Colon (tissue), 2 donors: Measurements from ENCODE around the gene BHLHE40.

Experiments
- FAIRE-seq: peaks from 2 replicates; lab custom pipeline; 2012; peaks lifted over from hg19 to GRCh38; lab: Jason Lieb, UNC
- donor health status: control.
- donor health status: control.

BHLHE40 gene

DNA sequence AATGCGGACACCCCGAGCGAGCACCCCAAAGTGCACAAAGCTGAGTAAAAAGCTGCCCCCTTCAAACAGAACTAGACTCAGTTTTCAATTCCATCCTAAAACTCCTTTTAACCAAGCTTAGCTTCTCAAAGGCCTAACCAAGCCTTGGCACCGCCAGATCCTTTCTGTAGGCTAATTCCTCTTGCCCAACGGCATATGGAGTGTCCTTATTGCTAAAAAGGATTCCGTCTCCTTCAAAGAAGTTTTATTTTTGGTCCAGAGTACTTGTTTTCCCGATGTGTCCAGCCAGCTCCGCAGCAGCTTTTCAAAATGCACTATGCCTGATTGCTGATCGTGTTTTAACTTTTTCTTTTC is 5.3 kb downstream of the BHLHE40 start:
- FAIRE-seq = no peak

DNA sequence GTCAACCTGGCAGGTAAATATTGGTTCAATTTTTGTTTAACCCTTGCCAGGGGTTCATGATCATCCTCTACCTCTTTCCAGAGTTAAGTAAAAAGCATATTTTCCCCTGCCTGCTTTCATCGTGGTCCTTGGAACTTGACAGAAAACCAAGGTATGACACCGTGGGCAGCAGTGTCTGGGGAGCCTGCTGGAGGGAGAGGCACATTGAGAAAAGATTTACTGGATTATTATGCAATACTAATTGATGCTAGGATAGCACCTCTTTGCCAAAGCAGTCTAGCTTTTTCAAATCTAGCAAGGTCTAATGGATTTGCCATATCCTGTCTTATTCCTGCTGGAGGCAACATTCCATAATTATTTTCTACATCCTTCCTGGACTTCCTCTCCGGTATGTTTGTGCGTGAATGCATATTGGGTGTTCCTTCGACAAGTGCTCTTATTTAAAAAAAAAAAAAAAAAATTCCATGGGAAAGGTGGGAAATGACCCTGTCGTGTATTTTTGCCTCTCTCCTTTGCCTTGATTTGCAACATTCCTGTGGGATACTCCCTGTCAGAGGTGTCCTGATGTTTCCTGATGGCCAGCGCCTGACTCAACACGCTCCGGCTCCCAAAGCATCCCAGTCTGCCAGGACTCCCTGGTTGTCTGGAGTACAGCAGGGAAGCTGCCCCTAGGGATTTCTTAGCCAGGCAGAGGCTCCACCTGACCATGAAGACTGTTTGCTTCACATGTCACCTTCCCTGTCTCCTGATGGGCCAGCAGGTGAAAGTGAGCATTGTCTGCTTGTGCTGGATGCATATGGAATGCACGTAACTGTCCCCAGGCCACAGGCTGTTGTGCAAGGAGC is 6.3 kb downstream of the BHLHE40 start:
- no peak for FAIRE-seq

DNA sequence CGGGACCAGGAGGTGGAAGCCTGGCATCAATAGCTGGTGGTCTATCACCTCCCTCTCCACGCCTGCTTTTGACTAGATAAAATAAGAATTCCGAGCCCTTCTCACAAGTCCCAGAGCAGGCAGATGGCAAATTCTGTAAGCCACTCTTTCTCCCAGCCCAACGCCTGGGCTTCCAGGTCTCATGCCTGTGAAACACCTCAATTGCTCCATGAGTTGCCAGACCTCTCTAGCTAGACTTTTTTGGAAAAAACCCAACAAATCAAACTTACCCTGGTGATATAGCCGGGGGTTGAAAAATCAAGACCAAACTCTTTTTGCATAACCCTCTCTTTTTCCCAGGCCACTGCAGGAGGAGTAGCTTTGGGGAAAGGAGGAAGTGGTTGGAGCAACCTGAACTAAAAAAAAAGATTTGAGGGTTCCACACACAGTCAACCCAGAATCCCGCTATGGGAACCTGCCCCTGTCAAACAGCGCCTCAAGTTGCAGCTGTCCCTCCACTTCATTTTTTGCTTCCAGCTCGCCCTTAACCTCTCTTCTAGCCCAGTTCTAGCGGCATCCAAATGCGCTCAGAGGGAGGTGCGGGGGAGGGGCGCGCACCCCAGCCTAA is 7.0 kb downstream of the BHLHE40 start:
- FAIRE-seq = no peak

DNA sequence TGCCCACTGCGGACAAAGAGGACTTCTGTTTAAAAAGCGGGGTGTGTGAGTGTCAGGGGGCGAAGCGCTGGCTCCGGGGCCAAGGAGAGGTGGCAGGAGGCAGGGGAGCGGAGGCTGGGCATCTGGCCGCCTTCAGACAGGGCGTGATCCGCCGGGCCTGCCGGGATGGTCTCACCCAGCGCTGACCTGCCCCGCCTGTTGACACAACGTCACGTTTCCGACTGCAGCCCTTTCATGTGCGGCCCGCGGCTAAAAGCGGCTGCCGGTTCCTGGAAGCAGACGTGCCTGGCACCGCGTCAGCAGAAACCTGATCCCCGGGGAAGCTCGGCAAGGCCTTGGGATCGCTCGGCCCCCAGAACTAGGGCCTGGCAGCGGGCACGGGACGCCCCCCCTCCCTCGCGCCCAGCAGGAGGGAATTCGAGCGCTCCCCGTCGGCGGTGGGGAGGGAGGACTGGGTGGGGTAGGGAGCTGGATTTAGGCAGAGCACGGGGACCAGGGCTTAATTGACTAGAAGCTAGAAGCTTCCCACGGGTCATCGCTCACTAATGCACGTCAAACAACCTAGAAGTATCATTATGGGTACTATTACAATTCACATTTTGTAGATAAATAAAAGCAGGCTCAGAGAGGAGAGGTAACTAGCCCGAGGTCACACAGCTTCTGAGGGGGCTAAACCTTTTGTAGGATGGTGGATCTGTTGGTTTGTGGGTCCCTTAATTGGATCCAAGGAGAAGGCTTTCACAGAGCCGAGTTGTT is 7.7 kb downstream of the BHLHE40 start:
- no peak for FAIRE-seq

DNA sequence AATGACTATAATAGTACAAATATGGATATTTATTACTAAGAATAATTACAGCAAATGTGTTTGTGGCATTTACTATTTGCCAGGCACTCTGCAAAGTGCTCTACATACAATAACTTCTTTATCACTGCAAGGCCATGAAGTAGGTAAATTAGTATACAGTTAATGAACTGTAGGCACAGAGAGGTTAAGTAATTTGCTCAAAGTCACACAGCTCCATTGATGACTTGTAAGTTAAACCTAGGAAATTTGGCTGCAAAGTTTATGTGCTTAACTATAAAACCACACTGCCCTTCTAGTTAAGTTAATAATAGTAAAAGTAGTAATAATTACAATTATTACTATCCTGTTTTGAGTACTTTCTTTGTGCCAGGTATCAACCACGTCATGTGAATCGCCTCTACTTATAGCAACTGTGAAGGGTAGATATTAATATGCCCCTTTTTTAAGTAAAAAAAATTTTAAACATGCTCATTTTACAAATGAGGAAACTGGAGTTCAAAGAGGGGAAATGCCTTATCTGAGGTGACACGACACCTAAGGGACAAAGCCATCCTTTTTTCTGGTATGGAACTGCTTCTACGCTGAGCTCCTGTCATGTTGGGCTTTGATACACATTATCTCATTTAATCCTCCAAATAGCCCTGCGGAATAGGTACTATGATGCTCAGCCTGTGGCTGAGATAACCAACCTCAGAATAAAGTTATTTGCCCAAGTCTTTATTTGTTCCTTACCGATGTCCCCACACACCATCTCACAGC is 8.5 kb downstream of the BHLHE40 start:
- no peak for FAIRE-seq

DNA sequence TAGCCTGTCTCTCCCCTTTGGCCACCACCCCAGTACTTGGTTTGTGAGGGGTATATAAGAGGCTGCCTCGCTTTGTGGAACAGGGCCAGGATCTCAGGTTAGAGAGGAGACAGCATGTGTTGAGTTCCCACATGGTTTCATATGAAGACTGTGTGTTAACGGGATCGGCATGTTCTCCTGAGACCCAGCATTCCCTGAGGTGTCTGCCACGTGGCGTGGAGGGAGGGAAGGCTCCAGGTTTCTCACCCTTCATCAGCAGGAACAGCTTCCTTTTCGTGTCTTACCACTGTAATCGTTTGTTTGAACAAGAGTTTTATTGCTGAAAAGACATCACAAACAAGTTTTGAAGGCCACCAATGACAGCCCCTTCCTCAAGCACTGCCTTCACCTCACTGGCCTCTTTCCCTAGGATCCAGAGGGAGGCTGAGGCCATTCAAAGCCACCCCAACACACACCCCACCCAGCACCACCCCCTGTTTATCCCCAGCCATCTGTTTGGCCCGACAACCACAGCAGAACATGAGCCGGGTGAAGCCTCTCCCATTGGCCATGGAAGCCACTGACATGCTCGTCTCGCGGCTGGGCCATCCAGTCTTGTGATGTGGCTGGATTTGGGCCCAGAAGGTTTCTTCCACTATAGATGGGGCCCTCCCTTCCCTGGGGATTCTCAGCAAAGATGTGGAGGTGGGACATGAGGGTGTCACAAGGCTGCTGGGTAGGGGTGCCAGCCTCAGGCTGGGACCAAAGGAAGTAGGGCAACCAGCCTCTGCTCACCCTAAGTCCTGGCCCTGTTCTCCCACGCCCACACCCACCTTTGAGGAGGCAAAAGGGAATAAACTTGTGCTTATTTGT is 10.0 kb downstream of the BHLHE40 start:
- FAIRE-seq = no peak

DNA sequence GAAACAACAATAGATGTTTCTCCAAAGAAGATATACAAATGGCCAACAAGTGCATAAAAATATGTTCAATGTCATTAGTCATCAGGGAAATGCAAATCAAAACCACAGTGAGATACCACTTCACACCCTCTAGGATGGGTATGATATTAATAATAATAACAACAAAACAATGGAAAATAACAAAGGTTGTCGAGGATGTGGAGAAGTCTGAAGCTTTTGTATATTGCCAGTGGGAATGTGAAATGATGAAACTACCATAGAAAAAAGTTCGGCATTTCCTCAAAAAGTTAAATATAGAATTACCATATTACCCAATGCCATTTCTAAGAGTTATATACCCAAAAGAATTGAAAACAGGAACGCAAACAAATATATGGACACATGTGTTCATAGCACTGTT is 10.8 kb downstream of the BHLHE40 start:
- FAIRE-seq = no peak

DNA sequence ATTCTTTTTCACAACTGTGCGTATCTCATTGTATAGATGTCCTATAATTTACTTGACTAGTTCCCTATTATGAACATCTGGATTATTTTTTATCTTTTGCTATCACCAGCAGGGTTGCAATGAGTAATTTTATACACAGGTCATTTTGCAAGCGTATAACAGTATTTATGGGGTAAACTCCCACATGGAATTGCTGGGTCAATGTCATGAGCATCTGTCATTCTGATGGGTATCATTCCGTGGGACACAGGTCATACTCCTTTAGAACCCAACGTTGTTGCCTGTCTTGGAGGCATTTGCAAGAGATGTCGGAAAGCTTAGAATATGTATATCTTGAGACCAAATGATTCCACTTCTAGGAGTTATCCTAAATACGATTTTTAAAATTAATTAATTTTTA is 12.9 kb downstream of the BHLHE40 start:
- no peak for FAIRE-seq

DNA sequence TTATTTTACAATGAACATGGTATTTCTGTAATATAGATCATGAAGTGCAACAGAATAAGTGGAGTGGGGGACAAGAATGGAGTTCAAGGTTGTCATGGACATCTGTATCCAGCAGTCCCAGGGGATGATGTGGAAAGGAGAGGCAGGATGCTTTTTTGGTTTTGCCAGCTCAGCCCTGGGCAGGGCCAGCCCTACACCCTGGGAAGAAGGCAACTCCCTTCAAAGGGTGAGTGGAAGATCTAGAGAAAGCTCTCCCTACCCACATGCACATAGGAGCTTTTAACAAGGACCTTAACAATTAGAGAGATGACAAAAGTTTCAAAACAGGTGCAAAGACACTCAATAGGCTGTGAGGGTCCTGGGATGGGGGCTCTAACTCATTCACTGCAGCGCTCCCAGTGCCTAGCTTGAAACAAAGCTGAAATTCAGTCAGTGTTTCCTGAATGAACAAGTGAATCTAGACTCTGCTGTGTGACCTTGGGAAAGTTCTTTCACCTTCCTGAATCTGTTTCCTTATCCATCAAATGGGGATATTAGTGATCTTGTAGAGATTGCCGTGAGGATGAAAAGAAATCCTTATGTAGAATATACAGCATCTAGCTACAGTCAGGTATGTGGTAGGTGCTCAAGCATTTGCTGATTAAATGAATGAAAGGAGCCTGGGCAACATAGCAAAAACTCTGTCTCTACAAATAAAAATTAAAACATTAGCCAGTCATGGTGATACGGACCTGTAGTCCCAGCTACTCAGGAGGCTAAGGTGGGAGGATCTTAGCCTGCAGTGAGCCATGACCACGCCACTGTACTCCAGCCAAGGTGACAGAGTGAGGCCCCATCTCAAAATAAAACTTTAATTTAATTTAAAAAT is 14.3 kb downstream of the BHLHE40 start:
- no peak for FAIRE-seq

DNA sequence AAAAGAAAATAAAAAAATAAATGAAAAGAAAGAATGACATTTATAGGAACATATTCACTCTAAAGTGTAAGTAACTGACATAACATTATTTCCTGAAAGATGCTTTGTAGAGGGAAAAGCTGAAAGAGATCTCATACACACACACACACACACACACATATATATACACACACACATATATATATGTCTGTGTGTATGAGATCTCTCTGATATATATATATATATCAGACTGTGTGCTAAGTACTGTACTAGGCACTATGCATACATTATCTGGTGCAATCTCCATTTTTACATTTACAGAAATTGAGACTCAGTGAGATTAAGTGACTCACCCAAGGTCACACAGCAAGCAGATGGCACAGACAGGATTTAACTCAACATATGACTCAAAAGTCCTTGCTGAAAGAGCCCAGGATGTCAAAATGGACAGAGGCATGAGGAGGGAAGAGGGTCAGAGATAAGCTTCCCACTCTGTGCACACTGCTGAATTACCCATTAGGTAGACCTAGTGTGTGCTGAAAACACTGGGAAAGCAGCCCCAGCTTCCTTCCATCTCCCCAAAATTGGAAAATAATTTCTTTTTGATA is 15.0 kb downstream of the BHLHE40 start:
- no peak for FAIRE-seq

DNA sequence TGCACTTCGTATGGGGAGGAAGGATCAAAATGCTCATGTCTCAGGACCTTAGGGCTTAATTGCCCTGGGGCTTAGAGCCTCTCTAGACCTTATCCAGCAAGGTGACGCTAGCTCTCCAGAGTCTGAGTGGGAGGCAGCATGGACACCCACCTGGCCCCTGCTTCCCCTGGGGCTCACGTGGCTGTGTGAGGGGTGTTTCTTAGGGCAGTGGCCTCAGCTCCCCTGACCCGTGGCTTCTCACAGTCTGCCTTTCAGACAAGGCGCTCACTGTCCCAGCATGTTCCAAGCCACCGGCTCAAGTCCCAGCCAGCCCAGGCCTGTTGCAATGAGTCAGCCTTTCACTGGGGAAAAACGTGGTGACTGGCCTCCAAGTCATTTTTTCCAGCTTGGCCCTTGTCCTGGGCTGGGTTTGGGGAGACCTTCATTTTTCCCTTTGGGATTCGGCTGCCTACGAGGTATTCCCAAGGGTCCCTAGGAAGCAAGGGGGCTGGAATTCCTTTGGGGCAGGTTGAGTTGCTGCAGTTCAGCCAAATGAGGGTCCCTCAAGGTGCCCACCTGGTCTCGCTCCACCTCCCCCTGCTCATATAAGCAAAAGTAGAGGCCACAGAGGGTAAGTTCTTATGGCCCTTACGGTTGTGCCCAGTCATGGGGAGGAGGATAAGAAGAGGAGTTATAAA is 15.7 kb downstream of the BHLHE40 start:
- FAIRE-seq = no peak

DNA sequence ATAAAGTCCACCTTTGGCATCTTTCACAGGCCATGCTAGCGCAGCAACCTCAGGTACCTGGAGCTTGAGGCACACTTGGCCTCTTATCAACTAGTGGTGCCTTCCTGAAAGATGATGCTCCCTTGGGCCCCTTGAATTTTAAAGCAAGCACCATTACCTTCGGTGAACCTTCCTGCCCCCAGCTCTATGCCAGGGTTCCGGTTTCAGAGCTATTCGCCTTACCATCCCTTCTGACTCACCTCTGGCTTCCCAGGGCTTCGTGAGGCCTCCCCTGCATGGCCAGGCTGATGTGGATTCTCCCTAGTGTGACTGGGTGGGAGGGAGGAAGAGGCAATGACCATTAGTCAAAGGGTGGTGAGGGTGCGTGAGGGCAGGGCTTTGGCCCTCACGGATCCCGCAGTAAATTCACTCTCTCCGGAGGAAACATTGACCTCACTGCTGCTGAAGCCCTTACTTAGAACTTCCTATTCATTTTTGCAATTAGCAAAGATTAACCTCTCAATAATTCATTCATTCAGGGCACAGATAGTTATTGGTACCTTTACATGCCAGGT is 16.3 kb downstream of the BHLHE40 start:
- FAIRE-seq = no peak

DNA sequence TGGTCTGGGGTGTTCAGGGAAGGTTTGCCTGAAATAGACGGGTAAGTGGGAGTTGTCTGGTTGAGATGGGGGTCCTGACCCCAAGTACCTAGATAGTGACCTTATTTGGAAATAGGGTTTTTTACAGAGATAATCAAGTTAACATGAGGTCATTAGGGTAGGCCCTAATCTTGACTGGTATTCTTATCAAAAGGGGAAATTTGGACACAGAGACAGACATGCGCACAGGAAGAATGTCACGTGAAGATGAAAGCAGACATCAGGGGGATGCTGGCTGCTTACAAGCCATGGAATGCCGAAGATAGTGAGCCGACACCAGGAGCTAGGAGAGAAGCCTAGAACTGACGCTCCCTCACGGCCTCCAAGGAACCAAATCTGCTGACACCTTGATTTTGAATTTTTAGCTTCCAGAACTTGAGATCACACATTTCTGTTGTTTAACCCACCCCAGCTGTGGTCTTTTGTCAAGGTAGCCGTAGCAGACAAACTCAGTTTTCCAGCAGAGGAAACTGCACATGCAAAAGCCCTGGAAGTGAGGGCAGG is 17.1 kb downstream of the BHLHE40 start:
- no peak for FAIRE-seq

DNA sequence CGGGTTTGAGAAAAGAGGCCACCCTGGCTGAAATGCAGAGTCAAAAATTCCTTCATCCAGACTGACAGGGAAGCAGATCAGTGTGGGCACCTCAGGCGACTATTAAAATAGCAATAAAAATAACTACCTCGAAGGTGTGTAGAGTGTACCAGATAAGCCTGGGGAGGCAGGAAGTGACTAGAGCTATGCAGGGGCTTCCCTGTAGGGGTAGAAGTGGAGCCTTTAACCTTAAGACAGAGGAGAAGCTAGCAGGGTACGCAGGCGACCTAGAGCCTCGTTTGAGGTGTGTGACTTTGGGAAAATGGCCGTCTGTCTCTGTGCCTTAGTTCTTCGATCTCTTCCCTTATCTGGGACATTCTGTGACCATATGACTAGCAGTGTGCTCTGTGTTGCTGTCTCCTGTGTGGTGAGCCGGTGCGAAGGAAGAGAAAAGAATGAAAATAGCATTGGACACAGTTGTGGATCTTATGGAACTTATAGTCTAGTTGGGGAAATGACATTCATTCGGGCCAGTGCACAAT is 17.6 kb downstream of the BHLHE40 start:
- FAIRE-seq = no peak

DNA sequence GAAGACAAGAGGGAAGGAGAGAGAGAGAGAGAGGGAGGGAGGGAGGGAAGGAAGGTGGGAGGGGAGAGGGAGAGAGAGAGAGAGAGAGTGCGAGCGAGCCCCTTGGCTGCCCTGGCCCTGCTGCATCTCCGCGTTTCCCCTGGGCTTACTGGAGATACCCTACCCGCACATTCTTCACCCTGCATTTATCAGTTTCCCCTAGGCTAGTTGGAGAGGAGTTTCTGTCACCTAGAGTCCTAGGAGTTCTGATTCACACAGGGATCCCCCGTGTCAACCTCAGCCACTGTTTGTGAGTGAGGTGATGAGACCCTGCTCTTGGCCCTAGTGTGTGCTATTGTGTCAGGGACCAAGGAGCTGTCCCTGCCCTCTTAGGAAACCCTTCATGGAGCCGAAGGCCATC is 18.7 kb downstream of the BHLHE40 start:
- FAIRE-seq = no peak

DNA sequence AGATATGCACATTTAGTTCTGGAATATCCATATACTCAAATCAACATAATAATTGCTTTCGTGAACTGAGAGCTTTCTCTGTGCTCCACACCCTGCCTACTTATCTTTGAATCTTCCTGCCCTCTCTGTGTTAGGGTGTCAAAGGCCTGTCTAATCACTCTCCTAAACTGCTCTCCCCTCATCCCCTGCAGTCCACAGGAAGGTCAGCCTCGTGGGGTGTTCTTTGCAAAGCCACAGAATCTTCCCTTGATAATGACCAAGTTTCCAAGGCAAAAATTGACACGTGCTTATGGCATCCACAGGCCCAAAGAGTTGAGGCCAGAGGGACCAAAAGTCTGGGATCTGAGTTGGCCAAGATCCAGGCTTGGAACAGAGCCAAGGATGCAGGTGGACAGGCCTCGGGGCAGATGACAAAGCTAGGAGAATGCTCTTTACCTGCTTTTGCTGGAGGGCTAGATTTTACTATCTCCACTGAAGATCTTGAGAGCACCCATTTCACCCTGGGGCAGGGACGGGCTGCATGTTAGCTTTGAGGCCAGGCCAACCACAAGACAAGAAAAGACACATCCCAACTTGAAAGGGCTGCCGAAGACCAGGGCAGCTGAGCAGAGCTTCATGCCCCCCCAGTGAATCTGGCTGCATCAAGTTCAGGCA is 20.4 kb downstream of the BHLHE40 start:
- no peak for FAIRE-seq

DNA sequence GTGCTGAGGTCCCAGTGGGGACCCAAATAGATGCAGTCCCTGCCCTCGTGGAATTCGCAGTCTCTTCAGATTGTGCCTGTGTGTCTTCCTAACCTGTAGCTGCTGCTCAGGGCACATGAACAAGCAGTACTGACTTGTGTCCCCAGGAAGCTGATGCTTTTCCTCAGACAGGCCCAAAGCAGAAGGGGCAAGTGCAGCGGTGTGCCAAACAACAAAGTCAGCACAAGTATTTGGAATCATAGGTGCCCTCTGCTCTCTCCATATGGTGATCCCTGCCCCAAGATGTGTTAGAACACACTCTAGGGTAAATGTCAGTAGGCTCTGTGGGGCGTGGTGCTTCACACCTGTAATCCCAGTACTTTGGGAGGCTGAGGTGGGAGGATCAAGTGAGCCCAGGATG is 21.9 kb downstream of the BHLHE40 start:
- FAIRE-seq = no peak

DNA sequence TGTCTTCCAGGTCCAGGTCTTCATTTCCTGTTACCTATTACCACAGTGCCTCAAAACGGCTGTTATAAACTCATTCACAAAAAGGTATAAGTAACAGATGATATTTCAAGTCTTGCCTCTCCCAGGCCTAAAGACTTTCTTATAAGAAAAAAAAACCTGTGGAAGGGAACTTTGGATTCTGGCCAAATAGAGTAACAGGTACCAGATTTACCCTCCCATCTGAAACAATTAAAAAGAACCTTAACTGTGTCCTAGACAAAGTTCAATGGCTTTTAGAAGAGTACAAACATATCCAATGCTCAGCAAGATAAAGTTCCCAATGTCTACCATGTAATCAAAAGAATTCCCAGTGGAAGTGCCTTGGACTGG is 22.6 kb downstream of the BHLHE40 start:
- FAIRE-seq = no peak
